Ovary (tissue), 1 donor: ENCODE data around the gene ASMTL.

Experiments
- EP300 ChIP-seq: sonication (generic); formaldehyde crosslinking; IDR thresholded peaks from one replicate; pipeline ENCODE4 v1.6.1; 2017; ENCODE audit warnings: antibody characterized with exemption
- POLR2A ChIP-seq: fragments of 450-650 bp; IDR thresholded peaks from one replicate; pipeline ENCODE4 v1.6.1; 2017; ENCODE audit warnings: antibody characterized with exemption, mild to moderate bottlenecking, moderate library complexity

GRCh38 chrX:1449823-1450149 is 2.9 kb downstream of the ASMTL start:
- TF ChIP-seq POLR2A: no peak
- no peak for TF ChIP-seq EP300
